CD4-positive, CD25-positive, alpha-beta regulatory T cell (primary cell): ENCODE data around the gene LSMEM2. TPM values are rescaled to one million over a fixed set of nuclear protein-coding genes. Genes with fewer than 3 reads are reported as not detected.

ENCODE experiments used
- ATAC-seq, 2 donors: fragments of 150-1000 bp; cut with Tn5 transposase; one replicate each; pipeline ENCODE4 v1.10.0; 2021; ENCODE audit warnings: low read depth in 2 of 2, moderate number of reproducible peaks in 2 of 2, moderate library complexity in 1 of 2
- DNase-seq, 3 donors: peaks; one replicate each; pipeline versions ENCODE4 v3.0.0 to v3.0.0-alpha.2; 2012 to 2022; ENCODE audit warnings: mixed read lengths in 1 of 3
- H3K27ac ChIP-seq: one replicate; pipeline ENCODE4 v1.7.0; 2013; ENCODE audit warnings: mild to moderate bottlenecking, low read length; ENCODE audit not compliant: insufficient read depth, poor library complexity, severe bottlenecking
- H3K27me3 ChIP-seq: one replicate; pipeline ENCODE4 v1.7.0; 2013; ENCODE audit warnings: low read length; ENCODE audit not compliant: control insufficient read depth, insufficient read depth
- H3K36me3 ChIP-seq: one replicate; pipeline ENCODE4 v1.7.0; 2013; ENCODE audit warnings: mild to moderate bottlenecking, low read length, moderate library complexity; ENCODE audit not compliant: control insufficient read depth, insufficient read depth
- H3K4me1 ChIP-seq: 2 replicates; pipeline ENCODE4 v1.7.0; 2013; ENCODE audit warnings: mild to moderate bottlenecking, low read length; ENCODE audit not compliant: insufficient read depth, control insufficient read depth, poor library complexity, severe bottlenecking
- H3K4me3 ChIP-seq: one replicate; pipeline ENCODE4 v1.7.0; 2013; ENCODE audit warnings: low read depth, mild to moderate bottlenecking, low read length, moderate library complexity
- H3K9me3 ChIP-seq, 2 experiments: 1 replicate in 1 of 2; 2 replicates in 1 of 2; pipeline ENCODE4 v1.7.0; 2013; ENCODE audit warnings: low read length in 2 of 2, mild to moderate bottlenecking in 1 of 2, moderate library complexity in 1 of 2; ENCODE audit not compliant: control insufficient read depth in 2 of 2
- H3K27ac Mint-ChIP-seq, 3 donors: one replicate each; pipeline ENCODE4 v1.8.0; 2020 to 2022; ENCODE audit warnings: mild to moderate bottlenecking in 3 of 3, mixed read lengths in 3 of 3, moderate library complexity in 2 of 3
- H3K27me3 Mint-ChIP-seq: one replicate; pipeline ENCODE4 v1.8.0; 2022; ENCODE audit warnings: mild to moderate bottlenecking, mixed read lengths
- H3K36me3 Mint-ChIP-seq: one replicate; pipeline ENCODE4 v1.8.0; 2020; ENCODE audit warnings: mixed read lengths
- H3K4me1 Mint-ChIP-seq, 4 donors: one replicate each; pipeline ENCODE4 v1.8.0; 2020 to 2022; ENCODE audit warnings: mixed read lengths in 4 of 4, mild to moderate bottlenecking in 1 of 4
- H3K4me3 Mint-ChIP-seq, 4 donors: one replicate each; pipeline ENCODE4 v1.8.0; 2020 to 2022; ENCODE audit warnings: mild to moderate bottlenecking in 4 of 4, mixed read lengths in 4 of 4, moderate library complexity in 3 of 4
- H3K9me3 Mint-ChIP-seq, 7 donors: one replicate each; pipeline ENCODE4 v1.8.0; 2020 to 2022; ENCODE audit warnings: mixed read lengths in 7 of 7, mild to moderate bottlenecking in 3 of 7, moderate library complexity in 2 of 7
- polyA plus RNA-seq, 4 donors: library from polyadenylated mRNA; unstranded; fragments of 300-500 nt; fragmentation: Illumina TruSeq; gene quantifications; one replicate each; pipeline ENCODE4 v1.2.3, GENCODE V29; 2021
- total RNA-seq: library from RNA; stranded (reverse); gene quantifications from one replicate; pipeline ENCODE4 v1.2.3, GENCODE V29; 2022

Gene LSMEM2
- total and polyA plus RNA-seq, 5 donors from 2014 or later: 0.22 TPM; not detected in 4

DNA sequence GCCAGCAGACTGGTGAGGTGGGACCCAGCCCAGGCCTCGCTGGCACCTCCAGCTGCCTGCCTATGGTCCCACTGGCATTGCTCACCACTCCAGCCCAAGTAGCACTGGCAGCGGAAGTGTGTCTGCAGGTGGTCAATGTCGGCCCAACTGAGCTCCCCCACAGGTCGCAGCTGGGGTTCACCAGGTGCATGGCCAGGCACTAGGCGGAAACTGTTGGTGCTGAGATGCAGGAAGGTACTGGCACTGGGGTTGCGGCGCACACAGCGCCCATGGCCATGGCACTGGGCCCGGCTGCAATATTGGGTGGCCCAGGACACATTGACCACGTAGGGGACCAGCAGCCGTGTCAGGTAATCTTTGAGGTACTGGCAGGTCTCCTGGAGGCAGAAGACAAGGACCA, 39.3 kb downstream of the LSMEM2 start:
- H3K27ac Mint-ChIP-seq: peak overlapping the region in 1 of 3 donors; percentile 25
- DNase-seq: no peak

DNA sequence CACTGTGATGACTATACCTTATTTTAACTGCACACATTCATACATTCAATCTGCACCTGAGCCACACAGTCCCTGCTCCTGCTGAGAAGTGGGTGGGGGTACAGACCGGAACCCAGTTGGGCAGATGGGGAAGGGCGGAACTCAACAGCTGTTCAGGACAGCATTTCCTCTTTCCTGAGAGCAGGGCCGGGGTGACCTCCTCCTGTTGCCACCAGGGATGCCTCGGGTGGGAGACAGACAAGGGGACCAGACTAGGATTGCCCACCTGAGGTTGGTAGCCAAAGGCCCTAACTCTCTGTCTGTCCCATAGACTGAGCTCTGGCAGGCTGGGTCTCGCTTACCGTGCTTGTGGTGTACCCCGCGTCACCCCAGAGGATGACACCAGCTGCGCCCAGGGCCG, 39.7 kb downstream of the LSMEM2 start:
- Histone ChIP-seq H3K27me3 (no peaks in the 10 kb centered on the region), H3K4me1 (peaks cover 44% of the 10 kb centered on the region), H3K4me3 (no peak overlapping the region), H3K27ac (no peak overlapping the region), H3K36me3 (no peaks in the 10 kb centered on the region), H3K9me3 (no peaks in the 10 kb centered on the region)
- Mint-ChIP-seq H3K4me1 (peaks cover 5 to 51% (median 21%) of the 10 kb centered on the region in 4 donors), H3K27ac (peak overlapping the region in 2 of 3 donors; percentile 25 to 29), H3K9me3 (no peaks in the 10 kb centered on the region), H3K36me3 (peaks cover 3% of the 10 kb centered on the region), H3K4me3 (peak overlapping the region in 3 of 4 donors; percentile 2 to 94 (median 48)), H3K27me3 (peaks cover 5% of the 10 kb centered on the region)
- ATAC-seq (no peak), DNase-seq (no peak)

More for the DNA sequence above, 39.3 kb downstream of the LSMEM2 start:
- Histone ChIP-seq H3K4me1 (peaks cover 44% of the 10 kb centered on the region), H3K9me3 (no peaks in the 10 kb centered on the region), H3K27ac (no peak overlapping the region), H3K4me3 (no peak overlapping the region), H3K27me3 (no peaks in the 10 kb centered on the region), H3K36me3 (no peaks in the 10 kb centered on the region)
- Mint-ChIP-seq H3K4me1 (peaks cover 5 to 50% (median 21%) of the 10 kb centered on the region in 4 donors), H3K9me3 (no peaks in the 10 kb centered on the region), H3K4me3 (peak overlapping the region in 3 of 4 donors; percentile 13 to 94 (median 38)), H3K36me3 (peaks cover 3% of the 10 kb centered on the region), H3K27me3 (peaks cover 5% of the 10 kb centered on the region)
- ATAC-seq: no peak

GRCh38 chr3:50319181-50319893, 40.5 kb downstream of the LSMEM2 start:
- H3K9me3 ChIP-seq: no peaks in the 10 kb centered on the region
- peak overlapping the region; percentile 15 to 94 (median 80) for H3K4me3 Mint-ChIP-seq
- DNase-seq (no peak), ATAC-seq (no peak)
- no peaks in the 10 kb centered on the region for H3K9me3 Mint-ChIP-seq
- H3K27ac ChIP-seq: no peak overlapping the region
- peak overlapping the region in 1 of 3 donors; percentile 29 for H3K27ac Mint-ChIP-seq
- no peaks in the 10 kb centered on the region for H3K27me3 ChIP-seq
- peaks cover 3% of the 10 kb centered on the region for H3K36me3 Mint-ChIP-seq
- peaks cover 44% of the 10 kb centered on the region for H3K4me1 ChIP-seq
- H3K4me1 Mint-ChIP-seq: peaks cover 5 to 51% (median 20%) of the 10 kb centered on the region in 4 donors
- H3K27me3 Mint-ChIP-seq: no peaks in the 10 kb centered on the region
- no peak overlapping the region for H3K4me3 ChIP-seq
- no peaks in the 10 kb centered on the region for H3K36me3 ChIP-seq

DNA sequence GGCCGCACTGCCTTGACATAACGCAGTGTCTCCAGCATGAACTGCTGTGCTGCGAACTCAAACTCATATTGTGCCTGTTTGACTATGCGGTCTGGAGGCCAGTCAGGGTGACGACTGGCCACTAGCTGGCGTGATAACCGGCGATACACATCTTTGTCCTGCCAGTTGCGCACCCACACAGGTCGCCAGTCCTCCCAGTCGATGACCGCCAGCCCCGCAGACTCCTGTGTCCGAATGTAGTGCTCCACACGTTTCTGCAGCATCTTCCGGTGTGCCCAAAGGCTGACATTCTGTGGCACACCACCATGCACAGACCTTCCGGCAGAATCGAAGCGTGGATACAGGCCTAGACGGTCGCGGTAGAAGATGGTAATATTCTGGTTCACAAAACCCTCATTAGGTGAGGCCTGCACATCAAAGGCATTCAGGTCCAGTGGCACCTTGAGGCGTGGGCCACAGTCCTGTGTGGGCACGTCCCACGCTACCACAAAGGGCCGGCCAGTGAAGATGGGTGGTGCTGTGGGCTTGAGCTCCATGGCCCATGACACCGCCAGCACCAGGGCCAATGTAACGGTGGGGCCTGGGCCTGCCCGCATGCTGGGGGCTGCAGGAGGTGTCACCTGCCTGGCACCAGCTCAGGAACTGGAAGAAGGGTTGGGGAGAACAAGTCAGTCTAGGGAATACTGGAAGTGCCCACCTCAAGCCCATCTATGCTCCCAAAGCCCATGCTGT, 41.2 kb downstream of the LSMEM2 start:
- no peaks in the 10 kb centered on the region for H3K27me3 ChIP-seq
- peaks cover 10 to 56% (median 22%) of the 10 kb centered on the region in 4 donors for H3K4me1 Mint-ChIP-seq
- H3K4me3 Mint-ChIP-seq: peak overlapping the region; percentile 93 to 95 (median 94)
- H3K9me3 Mint-ChIP-seq: no peaks in the 10 kb centered on the region
- H3K36me3 Mint-ChIP-seq: peaks cover 3% of the 10 kb centered on the region
- ATAC-seq (no peak), DNase-seq (no peak)
- H3K27ac ChIP-seq: no peak overlapping the region
- peak overlapping the region; percentile 84 to 87 (median 87) for H3K27ac Mint-ChIP-seq
- peaks cover 44% of the 10 kb centered on the region for H3K4me1 ChIP-seq
- H3K27me3 Mint-ChIP-seq: no peaks in the 10 kb centered on the region
- peak overlapping the region; percentile 84 for H3K4me3 ChIP-seq
- no peaks in the 10 kb centered on the region for H3K9me3 ChIP-seq
- no peaks in the 10 kb centered on the region for H3K36me3 ChIP-seq

DNA sequence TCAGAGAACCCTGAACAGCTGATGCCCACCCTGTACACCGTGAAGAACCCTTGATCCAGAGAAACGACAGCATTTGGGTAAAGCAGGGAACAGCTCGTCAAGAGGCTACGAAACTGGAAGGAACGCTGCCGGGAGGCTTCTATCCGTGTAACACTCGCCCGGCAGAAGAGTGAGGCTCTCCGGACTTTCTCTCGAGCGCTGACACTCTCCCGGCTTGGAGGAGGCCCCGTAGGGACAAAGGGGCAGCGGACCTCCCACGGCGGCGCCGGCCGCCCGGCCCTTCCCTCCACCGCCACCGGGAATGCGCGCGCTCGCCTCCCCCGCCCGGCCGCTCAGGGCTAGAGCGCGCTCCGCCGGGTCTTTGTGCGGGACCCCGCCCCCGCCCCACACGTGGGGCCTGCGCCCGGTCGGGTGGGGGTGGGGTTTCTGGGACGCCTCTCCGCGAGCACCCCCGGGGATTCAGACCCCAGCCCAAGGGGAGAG, 42.0 kb downstream of the LSMEM2 start:
- H3K4me3 ChIP-seq: peak overlapping the region; percentile 84
- Mint-ChIP-seq H3K27me3 (no peaks in the 10 kb centered on the region), H3K27ac (peak overlapping the region; percentile 84 to 87 (median 87)), H3K4me1 (peaks cover 10 to 58% (median 19%) of the 10 kb centered on the region in 4 donors), H3K36me3 (peaks cover 3% of the 10 kb centered on the region), H3K4me3 (peak overlapping the region; percentile 93 to 95 (median 94)), H3K9me3 (no peaks in the 10 kb centered on the region)
- H3K27me3 ChIP-seq: no peaks in the 10 kb centered on the region
- DNase-seq (peak in 1 of 3 donors; percentile 72), ATAC-seq (peak; percentile 38 to 47)
- H3K27ac ChIP-seq: peak overlapping the region; percentile 76
- H3K36me3 ChIP-seq: peaks cover 6% of the 10 kb centered on the region
- H3K9me3 ChIP-seq: no peaks in the 10 kb centered on the region
- peaks cover 43% of the 10 kb centered on the region for H3K4me1 ChIP-seq

DNA sequence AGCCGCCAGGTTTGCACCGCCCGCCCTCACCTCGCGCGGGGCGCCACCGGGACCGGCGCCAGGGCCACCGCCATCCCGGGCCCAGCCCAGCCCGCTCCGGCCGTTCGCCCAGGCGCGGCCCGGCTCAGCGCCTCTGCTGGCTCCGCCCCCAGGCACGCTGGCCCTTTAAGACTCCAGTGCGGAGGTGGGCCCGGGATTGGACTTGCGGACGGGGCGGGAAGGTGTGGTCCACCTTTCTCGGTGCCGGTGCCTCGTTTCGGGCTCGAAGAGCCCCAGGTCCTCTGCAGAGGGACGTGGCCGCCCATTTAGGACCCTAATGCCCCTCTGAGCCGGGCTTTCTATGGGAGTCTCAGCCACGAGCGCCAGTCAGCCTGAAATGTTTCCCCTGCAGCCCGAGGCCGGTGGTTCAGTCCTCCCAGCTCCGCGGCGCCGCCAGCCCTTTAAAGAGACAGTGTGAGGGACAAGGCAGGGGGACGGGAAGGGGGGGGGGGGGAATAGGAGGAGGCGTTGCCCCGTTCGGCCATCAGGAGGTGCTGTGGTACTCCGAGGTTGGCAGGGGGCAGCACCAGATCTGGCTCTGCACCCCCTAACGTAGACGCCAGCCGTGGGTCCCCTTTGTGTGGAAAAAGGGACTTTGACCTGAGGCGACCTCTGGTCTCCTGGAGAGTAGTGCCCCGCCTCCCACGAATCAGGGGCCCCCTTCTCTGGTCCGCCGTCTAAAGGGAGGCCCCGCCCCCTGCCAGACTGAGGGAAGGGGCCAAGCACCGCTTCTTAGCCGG, 42.6 kb downstream of the LSMEM2 start:
- peak; percentile 71 to 76 for ATAC-seq
- H3K4me3 Mint-ChIP-seq: peak overlapping the region; percentile 86 to 94 (median 90)
- no peaks in the 10 kb centered on the region for H3K27me3 ChIP-seq
- H3K4me1 Mint-ChIP-seq: peaks cover 6 to 52% (median 15%) of the 10 kb centered on the region in 4 donors
- H3K27ac Mint-ChIP-seq: peak overlapping the region; percentile 88 to 95 (median 89)
- peak; percentile 70 to 91 (median 85) for DNase-seq
- H3K27ac ChIP-seq: peak overlapping the region; percentile 76
- H3K9me3 ChIP-seq: no peaks in the 10 kb centered on the region
- H3K9me3 Mint-ChIP-seq: no peaks in the 10 kb centered on the region
- peak overlapping the region; percentile 19 for H3K4me3 ChIP-seq
- peaks cover under 1% of the 10 kb centered on the region for H3K36me3 Mint-ChIP-seq
- peaks cover 10% of the 10 kb centered on the region for H3K36me3 ChIP-seq
- peaks cover 37% of the 10 kb centered on the region for H3K4me1 ChIP-seq
- H3K27me3 Mint-ChIP-seq: no peaks in the 10 kb centered on the region

GRCh38 chr3:50322115-50322385, 43.2 kb downstream of the LSMEM2 start:
- Mint-ChIP-seq H3K27me3 (no peaks in the 10 kb centered on the region), H3K27ac (no peak overlapping the region), H3K36me3 (no peaks in the 10 kb centered on the region), H3K4me3 (peak overlapping the region; percentile 41 to 94 (median 82)), H3K4me1 (peaks cover 5 to 51% (median 13%) of the 10 kb centered on the region in 4 donors), H3K9me3 (no peaks in the 10 kb centered on the region)
- Histone ChIP-seq H3K4me1 (peaks cover 34% of the 10 kb centered on the region), H3K27ac (peak overlapping the region; percentile 76), H3K36me3 (peaks cover 10% of the 10 kb centered on the region), H3K4me3 (no peak overlapping the region), H3K9me3 (no peaks in the 10 kb centered on the region), H3K27me3 (no peaks in the 10 kb centered on the region)
- DNase-seq (no peak), ATAC-seq (no peak)
